ENCODE measurements around the gene C7orf33. TPM values are rescaled to one million over a fixed set of nuclear protein-coding genes. Genes with fewer than 3 reads are reported as not detected.

The C7orf33 gene
- total and polyA plus RNA-seq, 2 of the 8 experiments (the other 6 are each of a cell fraction or from before 2014, with no cell fraction given), result not detected

GRCh38 chr7:148650232-148650858 is 59.8 kb downstream of the C7orf33 start:
- H3K36me3 ChIP-seq (ENCODE audit: control insufficient read depth in 2 of 4, insufficient read depth in 4 of 4, low read length in 3 of 4), result no peaks in the 10 kb centered on the region
- H3K79me1 ChIP-seq (ENCODE audit: low read depth, low read length), result no peaks in the 10 kb centered on the region
- no peak overlapping the region for H4K91ac ChIP-seq (replicated peaks; ENCODE audit: insufficient read length, low read length)
- no peak overlapping the region for H4K5ac ChIP-seq (ENCODE audit: insufficient read length, low read depth, low read length)
- no peak overlapping the region for H3K4me3 ChIP-seq (ENCODE audit: extremely low read depth in 1 of 4, insufficient read depth in 2 of 4, low read depth in 3 of 4, low read length in 4 of 4)
- H2BK5ac ChIP-seq (ENCODE audit: low read depth, low read length), result no peak overlapping the region
- no peak overlapping the region for H2BK120ac ChIP-seq (replicated peaks; ENCODE audit: low read depth, low read length)
- H3K4ac ChIP-seq (replicated peaks; ENCODE audit: insufficient read length, low read depth, low read length), result no peak overlapping the region
- H3K79me2 ChIP-seq (ENCODE audit: control insufficient read depth in 1 of 2, insufficient read depth in 2 of 2, low read length in 2 of 2), result no peaks in the 10 kb centered on the region
- no peak overlapping the region for H2BK20ac ChIP-seq (ENCODE audit: low read length)
- H4K8ac ChIP-seq (ENCODE audit: extremely low read depth, insufficient read depth, low read length), result no peak overlapping the region
- H3K23me2 ChIP-seq (ENCODE audit: low read depth, low read length), result no peaks in the 10 kb centered on the region; the same call in 1 of the 2 replicates
- no peaks in the 10 kb centered on the region for H3K27me3 ChIP-seq (replicated peaks in 1 of 4; ENCODE audit: control insufficient read depth in 3 of 4, extremely low read depth in 1 of 4, insufficient read depth in 3 of 4, low read length in 3 of 4)
- no peak overlapping the region for H2AK5ac ChIP-seq (ENCODE audit: low read depth, low read length)
- H3K9me3 ChIP-seq (ENCODE audit: insufficient read depth in 2 of 2, low read depth in 1 of 2, low read length in 1 of 2), result no peaks in the 10 kb centered on the region
- DNase-seq (ENCODE audit: low read depth in 1 of 2, low spot score in 2 of 2), result no peak
- H3K4me2 ChIP-seq (ENCODE audit: insufficient read depth in 1 of 2, low read depth in 2 of 2, low read length in 2 of 2), result no peak overlapping the region
- no peak overlapping the region for H3K9ac ChIP-seq (replicated peaks in 1 of 4; ENCODE audit: extremely low read depth in 1 of 4, low read depth in 3 of 4, low read length in 3 of 4)
- no peak overlapping the region for H3K14ac ChIP-seq (ENCODE audit: insufficient read length)
- H4K20me1 ChIP-seq (replicated peaks in 1 of 2; ENCODE audit: control insufficient read depth in 1 of 2, insufficient read depth in 2 of 2, low read length in 2 of 2), result no peaks in the 10 kb centered on the region
- H3K23ac ChIP-seq (ENCODE audit: insufficient read length), result no peak overlapping the region
- no peak overlapping the region for H2BK12ac ChIP-seq (ENCODE audit: low read depth, low read length)
- no peak overlapping the region for H3K27ac ChIP-seq (ENCODE audit: low read depth, low read length)
- no peaks in the 10 kb centered on the region for H3K4me1 ChIP-seq (replicated peaks in 1 of 4; ENCODE audit: control insufficient read depth in 3 of 4, insufficient read depth in 4 of 4, low read length in 3 of 4)
- no peak overlapping the region for H3K18ac ChIP-seq (ENCODE audit: extremely low read depth, low read length)
- no peak for TF ChIP-seq ASH2L (IDR thresholded peaks at IDR 0.05; ENCODE audit: low read length)
- no peak for TF ChIP-seq SAP30 (IDR thresholded peaks at IDR 0.05; ENCODE audit: insufficient read depth, insufficient replicate concordance, low read length)
- TF ChIP-seq BCL11A (IDR thresholded peaks at IDR 0.05; ENCODE audit: low read depth in 2 of 2, low read length in 2 of 2), result no peak
- 84% methylated on average over 4 of the region's 4 CpGs; no CpG with 5 or more reads in 1 of the 2 experiments for WGBS, 2 experiments (ENCODE audit: extremely low coverage in 1 of 2, insufficient coverage in 1 of 2, insufficient read length in 1 of 2, insufficient replicate concordance in 2 of 2, low coverage in 1 of 2, low lambda C conversion rate in 2 of 2, missing lambda C conversion rate in 1 of 2)
- ChIA-PET CTCF (ENCODE audit: partially characterized antibody) (interaction anchor here (0.6 to 1.9 kb wide), 2 partner anchors 10 to 21 kb away, joined by 3 to 6 read pairs; no protein-coding TSS in a partner anchor), POLR2A (ENCODE audit: partially characterized antibody) (no interaction called here)
- H2BK15ac ChIP-seq (ENCODE audit: low read length), result no peak overlapping the region
- no peak for FAIRE-seq
- H3K56ac ChIP-seq (replicated peaks; ENCODE audit: insufficient read length, low read depth, low read length), result no peak overlapping the region
- no peak overlapping the region for H2AFZ ChIP-seq (ENCODE audit: low read length)

Measured in H1 (cell line).